HepG2 (cell line): ENCODE measurements around the gene PLAGL2. TPM values are rescaled to one million over a fixed set of nuclear protein-coding genes. Genes with fewer than 3 reads are reported as not detected.
A peak's percentile ranks its signal among the peaks of the same experiment; 100 is the strongest.

Experiments
- ETV5 ChIP-seq: IDR thresholded peaks from 2 replicates; pipeline ENCODE4 v1.6.1; 2018; ENCODE audit warnings: missing biosample characterization, missing genetic modification reagents, inconsistent platforms, borderline replicate concordance
- FOXM1 ChIP-seq: sonication (generic); formaldehyde crosslinking; IDR thresholded peaks from 2 replicates; pipeline ENCODE4 v1.5.0; 2020; ENCODE audit warnings: missing genetic modification reagents
- GABPB1 ChIP-seq: IDR thresholded peaks from 2 replicates; pipeline ENCODE4 v1.6.1; 2016; ENCODE audit warnings: mild to moderate bottlenecking, missing genetic modification reagents, moderate library complexity, missing compliant biosample characterization
- GATAD2A ChIP-seq: IDR thresholded peaks from 2 replicates; pipeline ENCODE4 v1.6.1; 2016
- HDAC1 ChIP-seq: sonication (generic); formaldehyde crosslinking; IDR thresholded peaks from 2 replicates; pipeline ENCODE4 v1.5.1; 2020; ENCODE audit warnings: mild to moderate bottlenecking, missing genetic modification reagents
- KAT2B ChIP-seq: fragments of 150-350 bp; IDR thresholded peaks from 2 replicates; pipeline ENCODE4 v1.6.1; 2014; ENCODE audit warnings: low read depth, low read length, borderline replicate concordance
- MAX ChIP-seq: IDR thresholded peaks from 2 replicates; pipeline ENCODE4 v1.6.1; 2012; ENCODE audit warnings: inconsistent platforms
- PITX1 ChIP-seq: sonication (generic); formaldehyde crosslinking; IDR thresholded peaks from 2 replicates; pipeline ENCODE4 v1.5.1; 2020; ENCODE audit warnings: mild to moderate bottlenecking, missing genetic modification reagents
- POGZ ChIP-seq: sonication (generic); formaldehyde crosslinking; IDR thresholded peaks from 2 replicates; pipeline ENCODE4 v1.4.0; 2020; ENCODE audit warnings: mild to moderate bottlenecking, missing genetic modification reagents
- SNAI1 ChIP-seq: sonication (generic); formaldehyde crosslinking; IDR thresholded peaks from 2 replicates; pipeline ENCODE4 v1.5.0; 2020; ENCODE audit warnings: mild to moderate bottlenecking, missing genetic modification reagents, borderline replicate concordance
- SP4 ChIP-seq: sonication (generic); formaldehyde crosslinking; IDR thresholded peaks from 2 replicates; pipeline ENCODE4 v1.8.1; 2023; ENCODE audit warnings: mild to moderate bottlenecking, missing genetic modification reagents
- ZBTB38 ChIP-seq: sonication (generic); formaldehyde crosslinking; IDR thresholded peaks from 2 replicates; pipeline ENCODE4 v1.5.1; 2020; ENCODE audit warnings: mild to moderate bottlenecking, missing genetic modification reagents
- ZFP1 ChIP-seq: IDR thresholded peaks from 2 replicates; pipeline ENCODE4 v1.6.1; 2016
- ZFP91 ChIP-seq: sonication (generic); formaldehyde crosslinking; IDR thresholded peaks from 2 replicates; pipeline ENCODE4 v1.9.0; 2022; ENCODE audit warnings: missing genetic modification reagents, mild to moderate bottlenecking, borderline replicate concordance
- ZNF20 ChIP-seq: sonication (generic); formaldehyde crosslinking; IDR thresholded peaks from 2 replicates; pipeline ENCODE4 v1.4.0; 2020; ENCODE audit warnings: mild to moderate bottlenecking, moderate library complexity, missing genetic modification reagents
- ZNF501 ChIP-seq: sonication (generic); formaldehyde crosslinking; IDR thresholded peaks from 2 replicates; pipeline ENCODE4 v1.5.1; 2020; ENCODE audit warnings: mild to moderate bottlenecking, moderate library complexity, missing genetic modification reagents
- ZNF512 ChIP-seq: sonication (generic); formaldehyde crosslinking; IDR thresholded peaks from 2 replicates; pipeline ENCODE4 v1.4.0; 2020; ENCODE audit warnings: mild to moderate bottlenecking, missing genetic modification reagents
- ZNF549 ChIP-seq: sonication (generic); formaldehyde crosslinking; IDR thresholded peaks from 2 replicates; pipeline ENCODE4 v1.5.0; 2020; ENCODE audit warnings: missing genetic modification reagents
- ZNF605 ChIP-seq: sonication (generic); formaldehyde crosslinking; IDR thresholded peaks from 2 replicates; pipeline ENCODE4 v1.8.0; 2022; ENCODE audit warnings: mild to moderate bottlenecking, missing genetic modification reagents
- ZNF746 ChIP-seq: sonication (generic); formaldehyde crosslinking; IDR thresholded peaks from 2 replicates; pipeline ENCODE4 v1.8.0; 2022; ENCODE audit warnings: mild to moderate bottlenecking, missing genetic modification reagents
- ZSCAN25 ChIP-seq: sonication (generic); formaldehyde crosslinking; IDR thresholded peaks from 2 replicates; pipeline ENCODE4 v1.8.0; 2022; ENCODE audit warnings: mild to moderate bottlenecking, missing genetic modification reagents
- ZXDC ChIP-seq: sonication (generic); formaldehyde crosslinking; IDR thresholded peaks from 2 replicates; pipeline ENCODE4 v1.5.0; 2020; ENCODE audit warnings: mild to moderate bottlenecking, missing genetic modification reagents
- polyA plus RNA-seq, 8 experiments: library from polyadenylated mRNA; depleted of rRNA in 3 of 8; stranded (reverse) in 7 of 8; unstranded in 1 of 8; fragments of >200 nt; fragmentation: Illumina TruSeq in 4 of 8; extraction: Trizol in 4 of 8; gene quantifications; 2 replicates each; pipeline versions ENCODE4 v1.2.1 to v1.2.3, GENCODE V29; 2011 to 2016; ENCODE audit warnings: low read depth in 4 of 8, missing spikeins in 1 of 8, mixed read lengths in 1 of 8; ENCODE audit not compliant: insufficient read depth in 1 of 8
- total RNA-seq, 5 experiments: library from RNA; depleted of rRNA; stranded (reverse); fragments of >200 nt; fragmentation: Illumina TruSeq; extraction: Trizol; gene quantifications; 2 replicates each; pipeline ENCODE4 v1.2.3, GENCODE V29; 2016; ENCODE audit warnings: low read depth in 1 of 5
- TF ChIP-seq, protein P1 (sequence below): sonication (generic); formaldehyde crosslinking; IDR thresholded peaks from 2 replicates; pipeline ENCODE4 v1.4.0; 2020; ENCODE audit warnings: missing genetic modification reagents, borderline replicate concordance

The PLAGL2 gene
- total and polyA plus RNA-seq, 2 of the 13 experiments (the other 11 are each of a cell fraction or from before 2014, with no cell fraction given) = 15.2 to 15.3 TPM

DNA sequence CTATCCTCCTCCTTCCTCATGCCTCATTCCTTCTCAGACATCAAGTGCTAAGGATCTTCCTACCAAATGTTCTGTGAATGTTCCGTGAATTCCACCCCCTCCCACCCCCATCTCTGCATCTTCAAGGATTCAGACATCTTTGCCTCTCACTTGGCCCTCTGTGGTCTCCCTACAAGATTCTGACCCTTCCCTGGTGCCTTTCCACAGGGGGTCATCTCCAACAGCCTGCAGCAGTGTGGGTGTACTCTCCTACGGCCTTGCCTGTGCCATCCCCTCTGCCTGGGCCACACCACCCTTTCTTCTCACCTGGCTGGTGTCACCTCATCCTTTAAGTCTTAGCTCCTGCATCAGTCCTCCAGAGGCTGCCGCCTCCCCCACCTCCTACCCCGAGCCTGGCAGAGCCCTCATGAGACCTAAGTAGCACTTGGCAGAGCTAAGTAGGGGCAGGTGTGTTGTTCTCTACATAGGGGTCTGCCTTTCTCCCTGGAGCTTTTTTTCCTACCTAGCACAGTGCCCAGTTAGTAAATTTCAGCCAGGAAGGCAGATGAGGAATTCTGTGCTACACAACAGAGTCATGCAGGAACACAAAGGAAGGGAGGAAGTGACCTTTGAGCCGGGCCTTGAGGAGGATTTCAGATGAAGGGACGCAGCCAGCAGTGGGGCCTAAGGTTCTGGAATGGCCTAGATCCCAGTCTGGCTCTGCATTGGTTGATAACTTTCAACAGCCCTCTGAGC lies 55.0 kb downstream of the PLAGL2 start (continued):
- TF ChIP-seq ZFP1 (CRISPR knock-in tag) (no peak), SP4 (CRISPR knock-in tag) (0 out of 2 replicates have a peak, but pooled peaks have one; percentile 18), HDAC1 (CRISPR knock-in tag) (0 out of 2 replicates have a peak, but pooled peaks have one; percentile 48), MAX (peak; percentile 59; the same call in 1 of the 2 replicates), KAT2B (no peak), POGZ (CRISPR knock-in tag) (peak; percentile 34; the same call in 1 of the 2 replicates), GATAD2A (peak; percentile 90), SNAI1 (CRISPR knock-in tag) (no peak), ZNF549 (CRISPR knock-in tag) (peak; percentile 97), ZNF746 (no peak), FOXM1 (CRISPR knock-in tag) (no peak), PITX1 (CRISPR knock-in tag) (peak; percentile 31; the same call in 1 of the 2 replicates), ZXDC (CRISPR knock-in tag) (no peak), ETV5 (peak; percentile 87; the same call in 1 of the 2 replicates), GABPB1 (peak; percentile 44; the same call in 1 of the 2 replicates), ZNF605 (0 out of 2 replicates have a peak, but pooled peaks have one; percentile 22), ZSCAN25 (CRISPR knock-in tag) (peak; percentile 16; the same call in 1 of the 2 replicates), ZNF20 (0 out of 2 replicates have a peak, but pooled peaks have one; percentile 67), ZNF512 (CRISPR knock-in tag) (no peak), ZBTB38 (CRISPR knock-in tag) (0 out of 2 replicates have a peak, but pooled peaks have one; percentile 11), ZNF501 (CRISPR knock-in tag) (peak; percentile 51; the same call in 1 of the 2 replicates), ZFP91 (CRISPR knock-in tag) (peak; percentile 42; the same call in 1 of the 2 replicates)
- TF ChIP-seq, protein P1, sequence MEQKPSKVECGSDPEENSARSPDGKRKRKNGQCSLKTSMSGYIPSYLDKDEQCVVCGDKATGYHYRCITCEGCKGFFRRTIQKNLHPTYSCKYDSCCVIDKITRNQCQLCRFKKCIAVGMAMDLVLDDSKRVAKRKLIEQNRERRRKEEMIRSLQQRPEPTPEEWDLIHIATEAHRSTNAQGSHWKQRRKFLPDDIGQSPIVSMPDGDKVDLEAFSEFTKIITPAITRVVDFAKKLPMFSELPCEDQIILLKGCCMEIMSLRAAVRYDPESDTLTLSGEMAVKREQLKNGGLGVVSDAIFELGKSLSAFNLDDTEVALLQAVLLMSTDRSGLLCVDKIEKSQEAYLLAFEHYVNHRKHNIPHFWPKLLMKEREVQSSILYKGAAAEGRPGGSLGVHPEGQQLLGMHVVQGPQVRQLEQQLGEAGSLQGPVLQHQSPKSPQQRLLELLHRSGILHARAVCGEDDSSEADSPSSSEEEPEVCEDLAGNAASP = 0 out of 2 replicates have a peak, but pooled peaks have one; percentile 32
